Thymus (tissue), 11 donors: ENCODE measurements around the gene ABT1. TPM values are rescaled to one million over a fixed set of nuclear protein-coding genes. Genes with fewer than 3 reads are reported as not detected.

ENCODE experiments used
- DNase-seq, 9 donors: peaks; one replicate each; pipeline ENCODE4 v3.0.0-alpha.2; 2013; ENCODE audit warnings: low spot score in 9 of 9, low read depth in 6 of 9, missing footprints in 1 of 9
- H3K27ac ChIP-seq, 2 donors: one replicate each; pipeline ENCODE4 v1.5.1; 2013; ENCODE audit warnings: control low read depth in 1 of 2, low read depth in 1 of 2, low read length in 1 of 2, mild to moderate bottlenecking in 1 of 2, moderate library complexity in 1 of 2
- H3K27me3 ChIP-seq, 2 donors: one replicate each; pipeline ENCODE4 v1.5.1; 2013; ENCODE audit warnings: low read length in 1 of 2; ENCODE audit not compliant: control insufficient read depth in 2 of 2, insufficient read depth in 1 of 2
- H3K36me3 ChIP-seq, 2 donors: one replicate each; pipeline ENCODE4 v1.5.1; 2013; ENCODE audit warnings: low read length in 1 of 2, mild to moderate bottlenecking in 1 of 2, moderate library complexity in 1 of 2; ENCODE audit not compliant: control insufficient read depth in 2 of 2, insufficient read depth in 2 of 2
- H3K4me1 ChIP-seq, 2 donors: one replicate each; pipeline ENCODE4 v1.5.1; 2013; ENCODE audit warnings: low read length in 2 of 2; ENCODE audit not compliant: control insufficient read depth in 2 of 2, insufficient read depth in 2 of 2
- H3K4me3 ChIP-seq, 2 donors: one replicate each; pipeline ENCODE4 v1.5.1; 2013; ENCODE audit warnings: low read length in 2 of 2, control low read depth in 1 of 2, mild to moderate bottlenecking in 1 of 2
- H3K9me3 ChIP-seq, 2 donors: one replicate each; pipeline ENCODE4 v1.5.1; 2013; ENCODE audit warnings: low read length in 1 of 2, mild to moderate bottlenecking in 1 of 2; ENCODE audit not compliant: control insufficient read depth in 2 of 2, insufficient read depth in 1 of 2
- WGBS: extraction: QIAGEN DNeasy Blood & Tissue Kit; methylation state at CpG from one replicate; pipeline ENCODE4 v1.1.7; 2013; 5-methylcytosine and 5-hydroxymethylcytosine counted together
- polyA plus RNA-seq: library from polyadenylated mRNA; stranded (reverse); fragments of 200-250 nt; gene quantifications from one replicate; pipeline ENCODE4 v1.2.3, GENCODE V29; 2013
- total RNA-seq: library from RNA; stranded (reverse); fragments of 120-200 nt; gene quantifications from one replicate; pipeline ENCODE4 v1.2.4, GENCODE V29; 2013
- donor health status: healthy.

Gene ABT1
- total and polyA plus RNA-seq, 2 donors = 22.7 to 25.0 TPM

- H3K4me1 ChIP-seq = no peaks in the 10 kb centered on the region
- H3K4me3 ChIP-seq = no peak overlapping the region
- 66% methylated on average over 7 of the region's 7 CpGs for WGBS
- no peaks in the 10 kb centered on the region for H3K36me3 ChIP-seq
- DNase-seq = peak in 5 of 9 donors; percentile 22 to 72 (median 44)
- peaks cover 6 to 31% of the 10 kb centered on the region in 2 donors for H3K27me3 ChIP-seq
- H3K9me3 ChIP-seq = no peaks in the 10 kb centered on the region
- no peak overlapping the region for H3K27ac ChIP-seq
Observed at GRCh38 chr6:26607434-26608230, 10.9 kb downstream of the ABT1 start.

GRCh38 chr6:26609463-26609862, 12.7 kb downstream of the ABT1 start:
- peaks cover 0 to 4% of the 10 kb centered on the region in 2 donors for H3K9me3 ChIP-seq
- peaks cover 18 to 50% of the 10 kb centered on the region in 2 donors for H3K27me3 ChIP-seq
- peaks cover 0 to 7% of the 10 kb centered on the region in 2 donors for H3K4me1 ChIP-seq
- no peaks in the 10 kb centered on the region for H3K36me3 ChIP-seq
- no peak overlapping the region for H3K27ac ChIP-seq
- DNase-seq = no peak
- WGBS = 84% methylated on average over 3 of the region's 3 CpGs
- H3K4me3 ChIP-seq = no peak overlapping the region

GRCh38 chr6:26611599-26611998, 14.8 kb downstream of the ABT1 start:
- Histone ChIP-seq H3K4me1 (peaks cover 0 to 7% of the 10 kb centered on the region in 2 donors), H3K9me3 (peaks cover 0 to 4% of the 10 kb centered on the region in 2 donors), H3K27me3 (peaks cover 25 to 66% of the 10 kb centered on the region in 2 donors), H3K27ac (no peak overlapping the region), H3K36me3 (no peaks in the 10 kb centered on the region), H3K4me3 (no peak overlapping the region)
- DNase-seq = no peak
- 80% methylated on average over 1 of the region's 1 CpG for WGBS

GRCh38 chr6:26613201-26613600, 16.4 kb downstream of the ABT1 start:
- DNase-seq = no peak
- whole genome bisulfite sequencing = 48% methylated on average over 19 of the region's 19 CpGs
- no peak overlapping the region for H3K4me3 ChIP-seq

GRCh38 chr6:26613689-26614683, 17.2 kb downstream of the ABT1 start:
- Histone ChIP-seq H3K27me3 (peaks cover 25 to 66% of the 10 kb centered on the region in 2 donors), H3K4me1 (peaks cover 0 to 7% of the 10 kb centered on the region in 2 donors), H3K4me3 (peak overlapping the region in 1 of 2 donors; percentile 10), H3K27ac (no peak overlapping the region), H3K9me3 (peaks cover 0 to 4% of the 10 kb centered on the region in 2 donors), H3K36me3 (no peaks in the 10 kb centered on the region)
- WGBS = 4% methylated on average over 68 of the region's 68 CpGs
- no peak for DNase-seq

More at GRCh38 chr6:26613201-26613600, 16.4 kb downstream of the ABT1 start:
- peaks cover 0 to 4% of the 10 kb centered on the region in 2 donors for H3K9me3 ChIP-seq
- H3K27me3 ChIP-seq = peaks cover 25 to 66% of the 10 kb centered on the region in 2 donors
- no peaks in the 10 kb centered on the region for H3K36me3 ChIP-seq
- no peak overlapping the region for H3K27ac ChIP-seq
- H3K4me1 ChIP-seq = peaks cover 0 to 7% of the 10 kb centered on the region in 2 donors

- no peaks in the 10 kb centered on the region for H3K27me3 ChIP-seq
- H3K36me3 ChIP-seq = no peaks in the 10 kb centered on the region
- 0% methylated on average over 1 of the region's 1 CpG for WGBS
- no peaks in the 10 kb centered on the region for H3K4me1 ChIP-seq
- DNase-seq = no peak
- H3K4me3 ChIP-seq = no peak overlapping the region
- no peaks in the 10 kb centered on the region for H3K9me3 ChIP-seq
- H3K27ac ChIP-seq = no peak overlapping the region
Observed at GRCh38 chr6:26623339-26623859, 26.6 kb downstream of the ABT1 start.

DNA sequence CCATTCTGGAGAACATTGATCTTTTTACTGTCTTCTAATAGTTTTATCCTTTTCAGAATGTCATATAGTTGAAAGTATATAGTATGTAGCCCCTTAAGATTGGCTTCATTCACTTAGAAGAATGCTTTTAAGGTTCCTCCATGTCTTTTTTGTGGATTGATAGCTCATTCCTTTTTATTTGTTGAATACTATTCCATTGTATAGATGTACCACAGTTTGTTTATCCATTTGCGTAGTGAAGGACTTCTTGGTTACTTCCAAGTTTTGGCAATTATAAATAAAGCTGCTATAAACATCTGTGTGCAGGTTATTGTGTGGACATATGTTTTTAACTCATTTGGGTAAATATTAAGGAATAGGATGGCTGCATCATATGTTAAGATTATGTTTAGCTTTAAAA, 27.8 kb downstream of the ABT1 start:
- Histone ChIP-seq H3K4me3 (no peak overlapping the region), H3K27me3 (no peaks in the 10 kb centered on the region), H3K9me3 (no peaks in the 10 kb centered on the region), H3K4me1 (no peaks in the 10 kb centered on the region), H3K36me3 (no peaks in the 10 kb centered on the region), H3K27ac (no peak overlapping the region)
- no peak for DNase-seq
- 94% methylated on average over 1 of the region's 1 CpG for WGBS

GRCh38 chr6:26627843-26628242, 31.1 kb downstream of the ABT1 start:
- H3K36me3 ChIP-seq = no peaks in the 10 kb centered on the region
- no peak overlapping the region for H3K4me3 ChIP-seq
- DNase-seq = no peak
- 93% methylated on average over 7 of the region's 7 CpGs for WGBS
- H3K9me3 ChIP-seq = no peaks in the 10 kb centered on the region
- no peaks in the 10 kb centered on the region for H3K27me3 ChIP-seq
- no peaks in the 10 kb centered on the region for H3K4me1 ChIP-seq
- H3K27ac ChIP-seq = no peak overlapping the region
